ENCODE data around the gene FBXO36.

FBXO36 gene

DNA sequence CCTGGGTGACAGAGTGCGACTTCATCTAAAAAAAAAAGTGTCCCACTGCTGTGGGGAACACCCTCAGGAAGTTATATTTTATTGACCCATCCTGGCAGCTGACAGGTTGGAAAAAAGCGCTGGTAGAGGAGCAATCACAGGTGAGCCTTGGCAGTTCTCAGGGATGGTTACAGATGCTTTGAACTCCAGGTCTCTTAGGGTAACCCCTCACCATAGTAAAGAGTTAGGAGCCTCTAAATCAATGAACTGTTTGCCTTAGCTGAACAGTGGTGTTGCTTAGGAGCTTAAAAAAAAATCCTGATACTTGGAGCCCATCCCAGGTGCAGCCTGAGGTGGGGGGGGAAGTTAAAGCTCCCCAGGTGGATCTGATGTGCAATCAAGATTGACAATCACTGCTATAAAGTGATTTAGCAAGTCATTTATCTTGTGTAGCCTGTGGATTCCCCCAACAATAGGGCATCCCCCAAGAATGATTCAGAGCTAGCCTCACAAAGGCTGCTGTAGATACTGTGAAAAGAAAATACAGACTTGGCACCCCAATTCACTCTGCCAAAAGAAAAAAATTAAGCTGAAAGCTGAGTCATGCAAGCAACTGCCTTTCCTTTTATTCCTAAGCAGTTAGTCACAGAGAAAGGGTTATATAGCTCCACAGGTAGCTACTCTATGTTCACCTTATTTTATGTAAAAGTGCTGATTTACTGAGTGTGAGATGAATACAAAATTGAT, 131.6 kb downstream of the FBXO36 start:
- DNase-seq: no peak

DNA sequence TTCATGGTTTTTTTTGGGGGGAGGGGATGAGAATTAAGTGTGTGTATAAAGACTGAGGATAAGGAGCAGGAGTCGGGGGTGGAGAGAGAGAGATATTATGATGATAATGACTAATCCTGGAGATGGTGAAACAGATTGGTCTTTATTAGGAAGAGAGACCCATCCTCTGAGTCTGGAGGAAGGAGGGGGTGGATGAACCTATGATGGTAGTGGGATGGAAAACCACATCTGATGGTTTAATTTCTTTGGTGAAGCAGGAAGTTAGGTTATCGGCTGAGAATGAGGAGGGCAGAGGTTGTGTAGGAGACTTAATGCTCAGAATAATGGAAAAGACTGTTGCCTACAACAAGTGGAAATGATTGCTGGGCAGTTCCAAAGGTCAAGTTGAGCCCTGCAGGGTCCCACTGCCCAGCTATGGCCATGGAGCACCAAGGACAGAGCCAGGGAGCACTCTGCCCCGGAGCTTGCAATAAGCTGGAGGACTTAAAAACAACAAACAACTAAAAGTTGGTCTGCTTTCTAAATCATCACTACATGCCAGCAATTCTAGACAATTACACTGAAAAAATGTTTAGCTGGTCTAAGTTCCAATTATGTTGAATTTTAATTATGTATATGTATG, 138.5 kb downstream of the FBXO36 start:
- DNase-seq: no peak
